H1 (cell line): ENCODE data around the gene OMA1. TPM values are rescaled to one million over a fixed set of nuclear protein-coding genes. Genes with fewer than 3 reads are reported as not detected.

Experiments
- CTCF ChIA-PET: fragments of 300-600 bp; sonication (Branson Sonifier 250); formaldehyde crosslinking; loops from one replicate; lab custom pipeline; 2021; ENCODE audit not compliant: partially characterized antibody; lab: Charles Lee
- POLR2A ChIA-PET: fragments of 300-600 bp; sonication (Branson Sonifier 250); formaldehyde crosslinking; loops from one replicate; lab custom pipeline; 2021; ENCODE audit warnings: inconsistent platforms; ENCODE audit not compliant: partially characterized antibody; lab: Charles Lee
- DNase-seq, 2 experiments: peaks; one replicate each; pipeline versions ENCODE4 v3.0.0 to v3.0.0-alpha.2; 2010 to 2022; ENCODE audit warnings: low spot score in 2 of 2, low read depth in 1 of 2, mixed read lengths in 1 of 2
- FAIRE-seq: peaks from 2 replicates; lab custom pipeline; 2011; peaks lifted over from hg19 to GRCh38; lab: Jason Lieb, UNC
- H2AFZ ChIP-seq: 2 replicates; pipeline ENCODE4 v1.8.1; 2012; ENCODE audit warnings: low read length, inconsistent platforms
- H2AK5ac ChIP-seq: 2 replicates; pipeline ENCODE4 v1.6.1; 2013; ENCODE audit warnings: low read depth, low read length
- H2BK120ac ChIP-seq: replicated peaks from 2 replicates; pipeline ENCODE3; 2013; ENCODE audit warnings: low read depth, low read length, inconsistent platforms
- H2BK12ac ChIP-seq: 2 replicates; pipeline ENCODE4 v1.6.1; 2013; ENCODE audit warnings: low read depth, low read length
- H2BK15ac ChIP-seq: 2 replicates; pipeline ENCODE4 v1.6.1; 2013; ENCODE audit warnings: low read length
- H2BK20ac ChIP-seq: 2 replicates; pipeline ENCODE4 v1.6.1; 2013; ENCODE audit warnings: low read length
- H2BK5ac ChIP-seq: 2 replicates; pipeline ENCODE4 v1.6.1; 2013; ENCODE audit warnings: low read depth, low read length
- H3K14ac ChIP-seq: 2 replicates; pipeline ENCODE4 v1.6.1; 2013; ENCODE audit warnings: inconsistent platforms; ENCODE audit not compliant: insufficient read length
- H3K18ac ChIP-seq: 2 replicates; pipeline ENCODE4 v1.6.1; 2013; ENCODE audit warnings: low read length; ENCODE audit errors: extremely low read depth
- H3K23ac ChIP-seq: 2 replicates; pipeline ENCODE4 v1.6.1; 2013; ENCODE audit warnings: inconsistent platforms; ENCODE audit not compliant: insufficient read length
- H3K23me2 ChIP-seq: 2 replicates; pipeline ENCODE4 v1.6.1; 2013; ENCODE audit warnings: low read depth, low read length
- H3K27ac ChIP-seq: 2 replicates; pipeline ENCODE4 v1.6.1; 2011; ENCODE audit warnings: low read depth, low read length, inconsistent platforms
- H3K27me3 ChIP-seq, 4 experiments: replicated peaks in 1 of 4; 1 replicate in 1 of 4; 2 replicates in 3 of 4; pipeline versions ENCODE4 v1.6.1 to v1.8.1; 2011 to 2013; ENCODE audit warnings: low read length in 3 of 4, mild to moderate bottlenecking in 3 of 4, inconsistent platforms in 2 of 4, mixed read lengths in 2 of 4, moderate library complexity in 1 of 4; ENCODE audit not compliant: control insufficient read depth in 3 of 4, insufficient read depth in 3 of 4; ENCODE audit errors: extremely low read depth in 1 of 4
- H3K36me3 ChIP-seq, 4 experiments: 2 replicates each; pipeline versions ENCODE4 v1.6.1 to v1.8.1; 2011 to 2013; ENCODE audit warnings: mild to moderate bottlenecking in 4 of 4, low read length in 3 of 4, moderate library complexity in 2 of 4, control low read depth in 1 of 4, inconsistent platforms in 1 of 4; ENCODE audit not compliant: insufficient read depth in 4 of 4, control insufficient read depth in 2 of 4
- H3K4ac ChIP-seq: replicated peaks from 2 replicates; pipeline ENCODE3; 2013; ENCODE audit warnings: low read length, low read depth, mixed read lengths, inconsistent platforms; ENCODE audit not compliant: insufficient read length
- H3K4me1 ChIP-seq, 4 experiments: replicated peaks in 1 of 4; 1 replicate in 1 of 4; 2 replicates in 3 of 4; pipeline versions ENCODE4 v1.6.1 to v1.8.1; 2011 to 2013; ENCODE audit warnings: low read length in 3 of 4, inconsistent platforms in 2 of 4, mixed read lengths in 1 of 4; ENCODE audit not compliant: insufficient read depth in 4 of 4, control insufficient read depth in 3 of 4
- H3K4me2 ChIP-seq, 2 experiments: 2 replicates each; pipeline versions ENCODE4 v1.6.1 to v1.8.1; 2011 to 2013; ENCODE audit warnings: low read depth in 2 of 2, low read length in 2 of 2, control low read depth in 1 of 2, inconsistent platforms in 1 of 2, mild to moderate bottlenecking in 1 of 2; ENCODE audit not compliant: insufficient read depth in 1 of 2
- H3K4me3 ChIP-seq, 4 experiments: fragments of 200-600, 300-600 bp in 1 of 4; sonication (generic), shearing (Covaris generic), sonication (Bioruptor Twin) in 1 of 4; 2 replicates each; pipeline versions ENCODE4 v1.5.1 to v1.8.1; 2011 to 2016; ENCODE audit warnings: low read length in 4 of 4, low read depth in 3 of 4, control low read depth in 2 of 4, inconsistent platforms in 2 of 4, mild to moderate bottlenecking in 2 of 4, mixed read lengths in 1 of 4, moderate library complexity in 1 of 4; ENCODE audit not compliant: insufficient read depth in 2 of 4; ENCODE audit errors: extremely low read depth in 1 of 4
- H3K56ac ChIP-seq: replicated peaks from 2 replicates; pipeline ENCODE3; 2013; ENCODE audit warnings: low read depth, mild to moderate bottlenecking, mixed read lengths, low read length, inconsistent platforms; ENCODE audit not compliant: insufficient read length
- H3K79me1 ChIP-seq: 2 replicates; pipeline ENCODE4 v1.6.1; 2013; ENCODE audit warnings: low read depth, low read length, control low read depth
- H3K79me2 ChIP-seq, 2 experiments: 2 replicates each; pipeline versions ENCODE4 v1.6.1 to v1.8.1; 2012 to 2013; ENCODE audit warnings: low read length in 2 of 2, mild to moderate bottlenecking in 2 of 2, inconsistent platforms in 1 of 2; ENCODE audit not compliant: insufficient read depth in 2 of 2, control insufficient read depth in 1 of 2
- H3K9ac ChIP-seq, 4 experiments: replicated peaks in 1 of 4; 1 replicate in 1 of 4; 2 replicates in 3 of 4; pipeline versions ENCODE4 v1.6.1 to v1.8.1; 2011 to 2013; ENCODE audit warnings: low read depth in 3 of 4, low read length in 3 of 4, control low read depth in 2 of 4, mild to moderate bottlenecking in 2 of 4, moderate library complexity in 2 of 4, inconsistent platforms in 1 of 4; ENCODE audit errors: extremely low read depth in 1 of 4
- H3K9me3 ChIP-seq, 2 experiments: 2 replicates each; pipeline versions ENCODE4 v1.6.1 to v1.8.1; 2012 to 2013; ENCODE audit warnings: mild to moderate bottlenecking in 2 of 2, moderate library complexity in 2 of 2, control low read depth in 1 of 2, inconsistent platforms in 1 of 2, low read depth in 1 of 2, low read length in 1 of 2, mixed read lengths in 1 of 2; ENCODE audit not compliant: insufficient read depth in 2 of 2
- H4K20me1 ChIP-seq, 2 experiments: replicated peaks in 1 of 2; 2 replicates each; pipeline versions ENCODE3 to v1.8.1; 2011 to 2013; ENCODE audit warnings: inconsistent platforms in 2 of 2, low read length in 2 of 2, mild to moderate bottlenecking in 1 of 2; ENCODE audit not compliant: insufficient read depth in 2 of 2, control insufficient read depth in 1 of 2
- H4K5ac ChIP-seq: 2 replicates; pipeline ENCODE4 v1.6.1; 2013; ENCODE audit warnings: low read length, low read depth, mixed read lengths, inconsistent platforms; ENCODE audit not compliant: insufficient read length
- H4K8ac ChIP-seq: 2 replicates; pipeline ENCODE4 v1.8.0; 2013; ENCODE audit warnings: mild to moderate bottlenecking, moderate library complexity, low read length, inconsistent platforms; ENCODE audit not compliant: insufficient read depth; ENCODE audit errors: extremely low read depth
- H4K91ac ChIP-seq: replicated peaks from 2 replicates; pipeline ENCODE3; 2013; ENCODE audit warnings: low read length, mixed read lengths, inconsistent platforms; ENCODE audit not compliant: insufficient read length
- CTCF ChIP-seq, 3 experiments: IDR thresholded peaks; 1 replicate in 2 of 3; 2 replicates in 1 of 3; pipeline versions ENCODE4 v1.5.1 to v1.6.1; 2011; ENCODE audit warnings: low read length in 3 of 3, mild to moderate bottlenecking in 3 of 3, inconsistent platforms in 2 of 3, low read depth in 1 of 3, moderate library complexity in 1 of 3; ENCODE audit not compliant: insufficient read depth in 1 of 3; ENCODE audit errors: control extremely low read depth in 1 of 3
- E2F6 ChIP-seq: IDR thresholded peaks from 2 replicates; pipeline ENCODE4 v1.6.1; 2012; ENCODE audit warnings: inconsistent platforms
- GABPA ChIP-seq: IDR thresholded peaks from 2 replicates; pipeline ENCODE4 v1.6.1; 2011; ENCODE audit warnings: mild to moderate bottlenecking, low read length, moderate library complexity, borderline replicate concordance; ENCODE audit not compliant: insufficient read depth
- HDAC2 ChIP-seq, 2 experiments: fragments of 300-600 bp in 1 of 2; sonication (generic) in 1 of 2; IDR thresholded peaks; 2 replicates each; pipeline ENCODE4 v1.6.1; 2011 to 2012; ENCODE audit warnings: low read depth in 2 of 2, low read length in 2 of 2, mild to moderate bottlenecking in 2 of 2, moderate library complexity in 2 of 2, borderline replicate concordance in 1 of 2, inconsistent platforms in 1 of 2
- WGBS, 2 experiments: shearing (Covaris generic) in 1 of 2; methylation state at CpG; one replicate each; pipeline versions ENCODE4 v1.1.6 to v1.1.7; 2013 to 2015; ENCODE audit warnings: low lambda C conversion rate in 2 of 2, mixed read lengths in 2 of 2, inconsistent platforms in 1 of 2, low coverage in 1 of 2, missing lambda C conversion rate in 1 of 2; ENCODE audit not compliant: insufficient replicate concordance in 2 of 2, insufficient coverage in 1 of 2, insufficient read length in 1 of 2; ENCODE audit errors: extremely low coverage in 1 of 2, missing lambda C conversion rate in 1 of 2; 5-methylcytosine and 5-hydroxymethylcytosine counted together
- polyA plus RNA-seq, 7 experiments: library from polyadenylated mRNA; depleted of rRNA in 3 of 7; stranded (reverse) in 5 of 7; unstranded in 2 of 7; fragments of >200 nt in 5 of 7; fragments of 200-250 nt in 2 of 7; gene quantifications; 1 replicate in 5 of 7; 2 replicates in 1 of 7; 4 replicates in 1 of 7; pipeline versions ENCODE4 v1.2.1 to v1.2.3, GENCODE V29; 2011 to 2013; ENCODE audit warnings: missing spikeins in 2 of 7, mixed read lengths in 2 of 7
- total RNA-seq: library from RNA; stranded (reverse); fragmentation: NEBNext Ultra II Directional; extraction: Animal tissue kit (Norgen Biotek cat#: 25700); gene quantifications from 2 replicates; pipeline ENCODE4 v1.2.1, GENCODE V29; 2021

OMA1 gene
- total and polyA plus RNA-seq, 2 of the 8 experiments (the other 6 are each of a cell fraction or from before 2014, with no cell fraction given): 7.7 to 11.7 TPM

GRCh38 chr1:58583496-58583895, 37.0 kb upstream of the OMA1 start:
- TF ChIP-seq CTCF (IDR thresholded peaks at IDR 0.05; ENCODE audit: control extremely low read depth in 1 of 3, insufficient read depth in 1 of 3, low read depth in 1 of 3, low read length in 3 of 3) (no peak), E2F6 (no peak), HDAC2 (IDR thresholded peaks at IDR 0.05; ENCODE audit: borderline replicate concordance in 1 of 2, low read depth in 2 of 2, low read length in 2 of 2) (no peak), GABPA (no peak)

More at GRCh38 chr1:58583496-58583895, 37.0 kb upstream of the OMA1 start:
- Histone ChIP-seq H3K23ac (no peak overlapping the region), H3K27ac (no peak overlapping the region), H3K14ac (no peak overlapping the region), H3K9ac (no peak overlapping the region), H3K79me2 (no peaks in the 10 kb centered on the region), H4K8ac (no peak overlapping the region), H3K4me3 (no peak overlapping the region), H3K27me3 (no peaks in the 10 kb centered on the region), H2BK120ac (no peak overlapping the region), H4K20me1 (no peaks in the 10 kb centered on the region), H3K79me1 (no peaks in the 10 kb centered on the region), H3K56ac (no peak overlapping the region), H3K18ac (no peak overlapping the region), H2BK20ac (no peak overlapping the region), H3K4me1 (no peaks in the 10 kb centered on the region), H2BK5ac (no peak overlapping the region), H3K36me3 (no peaks in the 10 kb centered on the region), H4K91ac (no peak overlapping the region), H3K9me3 (no peaks in the 10 kb centered on the region), H3K4ac (no peak overlapping the region), H2BK15ac (no peak overlapping the region), H3K23me2 (no peaks in the 10 kb centered on the region), H2BK12ac (no peak overlapping the region), H3K4me2 (no peak overlapping the region), H4K5ac (no peak overlapping the region), H2AK5ac (no peak overlapping the region), H2AFZ (no peak overlapping the region)
- CTCF ChIA-PET: interaction anchor here (1.0 to 1.6 kb wide), 2 partner anchors 15 to 68 kb away, joined by 4 read pairs; no protein-coding TSS in a partner anchor
- FAIRE-seq: no peak
- DNase-seq: no peak
- 93% methylated on average over 1 of the region's 1 CpG; no CpG with 5 or more reads in 1 of the 2 experiments for WGBS, 2 experiments
- POLR2A ChIA-PET: no interaction called here
